Activated CD4-positive, alpha-beta T cell treated with anti-CD3 and anti-CD28 coated beads, Interleukin-2, amount 10 ng/mL, durations not matched to agents 7 days and 5 days (primary cell): ENCODE measurements around the gene CTDP1. TPM values are rescaled to one million over a fixed set of nuclear protein-coding genes. Genes with fewer than 3 reads are reported as not detected.

ENCODE experiments used
- CTCF ChIA-PET: fragments of 350-600 bp; sonication (Branson Sonifier 250); formaldehyde crosslinking; loops from one replicate; lab custom pipeline; 2021; ENCODE audit warnings: antibody characterized with exemption; lab: Charles Lee
- POLR2A ChIA-PET: fragments of 350-600 bp; sonication (Branson Sonifier 250); formaldehyde crosslinking; loops from one replicate; lab custom pipeline; 2021; ENCODE audit warnings: antibody characterized with exemption; lab: Charles Lee
- DNase-seq: peaks from one replicate; pipeline ENCODE4 v3.0.0-alpha.2; 2020
- H3K27ac Mint-ChIP-seq: one replicate; pipeline ENCODE4 v1.8.0; 2021; ENCODE audit warnings: mild to moderate bottlenecking, moderate library complexity, mixed read lengths
- H3K27me3 Mint-ChIP-seq: one replicate; pipeline ENCODE4 v1.8.0; 2021; ENCODE audit warnings: mixed read lengths
- H3K36me3 Mint-ChIP-seq: one replicate; pipeline ENCODE4 v1.8.0; 2021; ENCODE audit warnings: low read depth, mixed read lengths
- H3K4me1 Mint-ChIP-seq: one replicate; pipeline ENCODE4 v1.8.0; 2021; ENCODE audit warnings: mixed read lengths
- H3K4me3 Mint-ChIP-seq: one replicate; pipeline ENCODE4 v1.8.0; 2021; ENCODE audit warnings: mild to moderate bottlenecking, moderate library complexity, mixed read lengths
- H3K9me3 Mint-ChIP-seq: one replicate; pipeline ENCODE4 v1.8.0; 2021; ENCODE audit warnings: mixed read lengths
- total RNA-seq, 2 experiments: library from RNA; stranded (reverse); gene quantifications; one replicate each; pipeline ENCODE4 v1.2.3, GENCODE V29; 2021

The CTDP1 gene
- total RNA-seq, 2 experiments from 2014 or later: 30.9 to 35.0 TPM

DNA sequence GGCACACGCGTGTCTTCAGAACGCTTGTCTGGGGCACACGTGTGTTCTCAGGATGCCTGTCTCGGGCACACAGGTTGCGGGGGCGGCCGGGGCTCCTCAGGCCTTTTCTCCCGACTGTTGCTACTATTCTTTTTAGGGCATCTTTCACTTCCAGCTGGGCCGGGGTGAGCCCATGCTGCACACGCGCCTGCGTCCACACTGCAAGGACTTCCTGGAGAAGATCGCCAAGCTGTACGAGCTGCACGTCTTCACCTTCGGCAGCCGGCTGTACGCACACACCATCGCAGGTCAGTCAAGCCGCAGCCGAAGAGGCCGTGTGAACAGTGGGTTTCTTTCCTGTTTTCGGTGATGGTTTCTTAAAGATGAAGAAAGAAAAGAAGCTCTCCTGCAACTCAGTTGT lies 25.0 kb downstream of the CTDP1 start:
- Mint-ChIP-seq H3K4me3 (no peak overlapping the region), H3K4me1 (no peaks in the 10 kb centered on the region), H3K9me3 (no peaks in the 10 kb centered on the region), H3K27me3 (no peaks in the 10 kb centered on the region), H3K36me3 (peaks cover 49% of the 10 kb centered on the region), H3K27ac (no peak overlapping the region)
- no peak for DNase-seq
- ChIA-PET POLR2A (no interaction called here), CTCF (no interaction called here)

- ChIA-PET POLR2A (no interaction called here), CTCF (no interaction called here)
- Mint-ChIP-seq H3K27me3 (no peaks in the 10 kb centered on the region), H3K27ac (no peak overlapping the region), H3K9me3 (no peaks in the 10 kb centered on the region), H3K36me3 (peaks cover 45% of the 10 kb centered on the region), H3K4me3 (no peak overlapping the region), H3K4me1 (no peaks in the 10 kb centered on the region)
- no peak for DNase-seq
Observed at GRCh38 chr18:79705272-79705671, 25.7 kb downstream of the CTDP1 start.

- Mint-ChIP-seq H3K27me3 (no peaks in the 10 kb centered on the region), H3K4me3 (no peak overlapping the region), H3K36me3 (peaks cover 42% of the 10 kb centered on the region), H3K4me1 (no peaks in the 10 kb centered on the region), H3K9me3 (no peaks in the 10 kb centered on the region), H3K27ac (no peak overlapping the region)
- ChIA-PET CTCF (no interaction called here), POLR2A (no interaction called here)
- DNase-seq: no peak
Observed at GRCh38 chr18:79706006-79706405, 26.4 kb downstream of the CTDP1 start.

GRCh38 chr18:79706658-79707057 lies 27.1 kb downstream of the CTDP1 start:
- Mint-ChIP-seq H3K4me3 (no peak overlapping the region), H3K36me3 (peaks cover 41% of the 10 kb centered on the region), H3K27me3 (no peaks in the 10 kb centered on the region), H3K9me3 (no peaks in the 10 kb centered on the region), H3K4me1 (no peaks in the 10 kb centered on the region), H3K27ac (no peak overlapping the region)
- DNase-seq: no peak
- ChIA-PET CTCF (no interaction called here), POLR2A (no interaction called here)

GRCh38 chr18:79707239-79707638 lies 27.6 kb downstream of the CTDP1 start:
- no peaks in the 10 kb centered on the region for H3K27me3 Mint-ChIP-seq
- peaks cover 41% of the 10 kb centered on the region for H3K36me3 Mint-ChIP-seq
- ChIA-PET CTCF (no interaction called here), POLR2A (no interaction called here)
- no peaks in the 10 kb centered on the region for H3K9me3 Mint-ChIP-seq
- DNase-seq: no peak
- no peak overlapping the region for H3K27ac Mint-ChIP-seq
- H3K4me3 Mint-ChIP-seq: no peak overlapping the region
- H3K4me1 Mint-ChIP-seq: no peaks in the 10 kb centered on the region

GRCh38 chr18:79707671-79708070 lies 28.1 kb downstream of the CTDP1 start:
- POLR2A ChIA-PET: no interaction called here
- no peak overlapping the region for H3K4me3 Mint-ChIP-seq
- DNase-seq: no peak
- no peaks in the 10 kb centered on the region for H3K4me1 Mint-ChIP-seq
- no peaks in the 10 kb centered on the region for H3K9me3 Mint-ChIP-seq
- CTCF ChIA-PET: no interaction called here
- H3K27ac Mint-ChIP-seq: no peak overlapping the region
- peaks cover 41% of the 10 kb centered on the region for H3K36me3 Mint-ChIP-seq
- no peaks in the 10 kb centered on the region for H3K27me3 Mint-ChIP-seq

- ChIA-PET POLR2A (no interaction called here), CTCF (no interaction called here)
- no peaks in the 10 kb centered on the region for H3K27me3 Mint-ChIP-seq
- H3K36me3 Mint-ChIP-seq: peaks cover 43% of the 10 kb centered on the region
- DNase-seq: no peak
- no peak overlapping the region for H3K27ac Mint-ChIP-seq
- no peak overlapping the region for H3K4me3 Mint-ChIP-seq
- H3K9me3 Mint-ChIP-seq: no peaks in the 10 kb centered on the region
- H3K4me1 Mint-ChIP-seq: no peaks in the 10 kb centered on the region
Observed at GRCh38 chr18:79708412-79708811, 28.8 kb downstream of the CTDP1 start.

DNA sequence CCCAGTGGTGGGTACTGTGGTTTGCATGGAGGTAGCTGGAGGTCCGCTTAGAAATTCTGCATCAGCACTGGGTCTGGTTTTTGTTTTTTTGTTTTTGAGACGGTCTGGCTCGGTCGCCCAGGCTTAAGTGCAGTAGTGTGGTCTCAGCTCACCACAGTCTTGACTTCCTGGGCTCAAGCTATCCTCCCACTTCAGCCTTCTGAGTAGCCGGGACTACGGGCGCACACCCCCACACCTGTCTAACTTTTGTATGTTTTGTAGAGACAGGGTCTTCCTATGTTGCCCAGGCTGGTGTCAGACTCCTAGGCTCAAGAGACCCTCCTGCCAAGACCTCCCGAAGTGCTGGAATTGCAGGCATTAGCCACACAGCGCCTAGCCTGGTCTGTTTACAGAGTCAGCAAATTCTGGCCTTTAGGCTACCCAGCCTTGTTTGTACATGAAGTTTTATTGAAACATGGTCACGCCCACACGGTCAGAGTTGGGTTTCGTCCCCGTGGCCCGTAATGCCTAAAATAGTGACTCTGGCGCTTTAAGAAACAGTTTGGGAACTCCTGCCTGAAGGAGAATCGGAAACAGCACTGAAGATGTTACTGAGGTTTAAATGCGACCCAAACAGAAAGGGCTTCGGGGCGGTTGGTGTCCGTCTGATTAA lies 32.7 kb downstream of the CTDP1 start:
- Mint-ChIP-seq H3K9me3 (no peaks in the 10 kb centered on the region), H3K4me1 (peaks cover 5% of the 10 kb centered on the region), H3K27ac (no peak overlapping the region), H3K27me3 (no peaks in the 10 kb centered on the region), H3K4me3 (no peak overlapping the region), H3K36me3 (peaks cover 38% of the 10 kb centered on the region)
- CTCF ChIA-PET: interaction anchor here (0.9 to 1.5 kb wide), 3 partner anchors 8 to 11 kb away, joined by 3 read pairs; no protein-coding TSS in a partner anchor
- POLR2A ChIA-PET: no interaction called here
- DNase-seq: no peak

- no peaks in the 10 kb centered on the region for H3K27me3 Mint-ChIP-seq
- no peak overlapping the region for H3K4me3 Mint-ChIP-seq
- H3K36me3 Mint-ChIP-seq: peaks cover 33% of the 10 kb centered on the region
- DNase-seq: no peak
- ChIA-PET CTCF (interaction anchor here (0.6 to 1.5 kb wide), 2 partner anchors 12 to 34 kb away, joined by 3 read pairs; no protein-coding TSS in a partner anchor), POLR2A (interaction anchor here (0.6 kb wide), 1 partner anchor 8 kb away, joined by 4 read pairs; no protein-coding TSS in a partner anchor)
- no peak overlapping the region for H3K27ac Mint-ChIP-seq
- no peaks in the 10 kb centered on the region for H3K9me3 Mint-ChIP-seq
- H3K4me1 Mint-ChIP-seq: peaks cover 5% of the 10 kb centered on the region
Observed at GRCh38 chr18:79713341-79713740, 33.7 kb downstream of the CTDP1 start.

DNA sequence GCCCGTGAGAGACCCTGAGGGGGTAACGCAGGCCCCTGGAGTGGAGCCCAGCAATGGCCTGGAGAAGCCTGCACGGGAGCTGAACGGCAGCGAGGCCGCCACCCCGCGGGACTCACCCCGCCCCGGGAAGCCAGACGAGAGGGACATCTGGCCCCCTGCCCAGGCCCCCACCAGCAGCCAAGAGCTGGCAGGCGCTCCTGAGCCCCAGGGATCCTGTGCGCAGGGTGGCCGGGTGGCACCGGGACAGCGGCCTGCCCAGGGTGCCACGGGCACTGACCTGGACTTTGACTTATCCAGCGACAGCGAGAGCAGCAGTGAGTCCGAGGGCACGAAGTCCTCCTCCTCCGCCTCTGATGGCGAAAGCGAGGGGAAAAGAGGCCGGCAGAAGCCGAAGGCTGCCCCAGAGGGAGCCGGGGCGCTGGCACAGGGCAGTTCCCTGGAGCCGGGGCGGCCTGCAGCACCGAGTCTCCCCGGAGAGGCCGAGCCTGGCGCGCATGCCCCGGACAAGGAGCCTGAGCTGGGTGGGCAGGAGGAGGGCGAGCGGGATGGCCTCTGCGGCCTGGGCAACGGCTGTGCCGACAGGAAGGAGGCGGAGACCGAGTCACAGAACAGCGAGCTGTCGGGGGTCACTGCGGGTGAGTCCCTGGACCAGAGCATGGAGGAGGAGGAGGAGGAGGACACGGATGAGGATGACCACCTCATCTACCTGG lies 35.1 kb downstream of the CTDP1 start:
- CTCF ChIA-PET: interaction anchor here (0.8 kb wide), 1 partner anchor 49 kb away, joined by 3 read pairs; no protein-coding TSS in a partner anchor

GRCh38 chr18:79715280-79715679 lies 35.7 kb downstream of the CTDP1 start:
- no peaks in the 10 kb centered on the region for H3K27me3 Mint-ChIP-seq
- H3K4me1 Mint-ChIP-seq: peaks cover 5% of the 10 kb centered on the region
- peaks cover 48% of the 10 kb centered on the region for H3K36me3 Mint-ChIP-seq
- no peak overlapping the region for H3K4me3 Mint-ChIP-seq
- peaks cover 10% of the 10 kb centered on the region for H3K9me3 Mint-ChIP-seq
- no peak for DNase-seq
- CTCF ChIA-PET: interaction anchor here (0.8 kb wide), 1 partner anchor 50 kb away, joined by 3 read pairs; no protein-coding TSS in a partner anchor
- no peak overlapping the region for H3K27ac Mint-ChIP-seq
- POLR2A ChIA-PET: no interaction called here

More for the DNA sequence above, 35.1 kb downstream of the CTDP1 start:
- DNase-seq: no peak
- H3K27ac Mint-ChIP-seq: peak overlapping the region; percentile 46
- H3K4me3 Mint-ChIP-seq: no peak overlapping the region
- POLR2A ChIA-PET: no interaction called here
- H3K9me3 Mint-ChIP-seq: peaks cover 5% of the 10 kb centered on the region
- H3K27me3 Mint-ChIP-seq: no peaks in the 10 kb centered on the region
- peaks cover 5% of the 10 kb centered on the region for H3K4me1 Mint-ChIP-seq
- peaks cover 45% of the 10 kb centered on the region for H3K36me3 Mint-ChIP-seq

- no peak overlapping the region for H3K27ac Mint-ChIP-seq
- peaks cover 10% of the 10 kb centered on the region for H3K9me3 Mint-ChIP-seq
- POLR2A ChIA-PET: no interaction called here
- no peak for DNase-seq
- H3K4me1 Mint-ChIP-seq: peaks cover 5% of the 10 kb centered on the region
- no peak overlapping the region for H3K4me3 Mint-ChIP-seq
- CTCF ChIA-PET: no interaction called here
- no peaks in the 10 kb centered on the region for H3K27me3 Mint-ChIP-seq
- H3K36me3 Mint-ChIP-seq: peaks cover 51% of the 10 kb centered on the region
Observed at GRCh38 chr18:79717059-79717458, 37.5 kb downstream of the CTDP1 start.

DNA sequence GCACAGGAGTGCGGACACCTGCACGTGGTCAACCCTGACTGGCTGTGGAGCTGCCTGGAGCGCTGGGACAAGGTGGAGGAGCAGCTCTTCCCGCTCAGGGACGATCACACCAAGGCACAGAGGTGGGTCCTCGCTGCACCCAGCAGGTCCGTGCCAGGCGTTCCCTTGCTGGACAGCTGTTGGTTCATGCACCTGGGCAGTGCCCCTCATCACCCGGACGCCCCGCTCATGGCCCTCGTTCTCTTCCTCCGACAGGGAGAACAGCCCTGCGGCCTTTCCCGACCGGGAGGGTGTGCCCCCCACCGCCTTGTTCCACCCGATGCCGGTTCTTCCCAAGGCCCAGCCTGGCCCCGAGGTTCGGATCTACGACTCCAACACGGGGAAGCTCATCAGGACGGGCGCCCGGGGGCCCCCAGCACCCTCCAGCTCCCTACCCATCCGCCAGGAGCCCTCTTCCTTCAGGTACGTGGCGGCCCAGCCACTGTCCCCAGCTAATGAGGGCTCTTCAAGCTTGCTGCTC lies 38.0 kb downstream of the CTDP1 start:
- H3K4me1 Mint-ChIP-seq: peaks cover 5% of the 10 kb centered on the region
- no peak for DNase-seq
- H3K4me3 Mint-ChIP-seq: no peak overlapping the region
- H3K27me3 Mint-ChIP-seq: no peaks in the 10 kb centered on the region
- CTCF ChIA-PET: no interaction called here
- peaks cover 51% of the 10 kb centered on the region for H3K36me3 Mint-ChIP-seq
- POLR2A ChIA-PET: no interaction called here
- no peak overlapping the region for H3K27ac Mint-ChIP-seq
- peaks cover 10% of the 10 kb centered on the region for H3K9me3 Mint-ChIP-seq
